ENCODE measurements around the gene NSD2.

NSD2 gene

DNA sequence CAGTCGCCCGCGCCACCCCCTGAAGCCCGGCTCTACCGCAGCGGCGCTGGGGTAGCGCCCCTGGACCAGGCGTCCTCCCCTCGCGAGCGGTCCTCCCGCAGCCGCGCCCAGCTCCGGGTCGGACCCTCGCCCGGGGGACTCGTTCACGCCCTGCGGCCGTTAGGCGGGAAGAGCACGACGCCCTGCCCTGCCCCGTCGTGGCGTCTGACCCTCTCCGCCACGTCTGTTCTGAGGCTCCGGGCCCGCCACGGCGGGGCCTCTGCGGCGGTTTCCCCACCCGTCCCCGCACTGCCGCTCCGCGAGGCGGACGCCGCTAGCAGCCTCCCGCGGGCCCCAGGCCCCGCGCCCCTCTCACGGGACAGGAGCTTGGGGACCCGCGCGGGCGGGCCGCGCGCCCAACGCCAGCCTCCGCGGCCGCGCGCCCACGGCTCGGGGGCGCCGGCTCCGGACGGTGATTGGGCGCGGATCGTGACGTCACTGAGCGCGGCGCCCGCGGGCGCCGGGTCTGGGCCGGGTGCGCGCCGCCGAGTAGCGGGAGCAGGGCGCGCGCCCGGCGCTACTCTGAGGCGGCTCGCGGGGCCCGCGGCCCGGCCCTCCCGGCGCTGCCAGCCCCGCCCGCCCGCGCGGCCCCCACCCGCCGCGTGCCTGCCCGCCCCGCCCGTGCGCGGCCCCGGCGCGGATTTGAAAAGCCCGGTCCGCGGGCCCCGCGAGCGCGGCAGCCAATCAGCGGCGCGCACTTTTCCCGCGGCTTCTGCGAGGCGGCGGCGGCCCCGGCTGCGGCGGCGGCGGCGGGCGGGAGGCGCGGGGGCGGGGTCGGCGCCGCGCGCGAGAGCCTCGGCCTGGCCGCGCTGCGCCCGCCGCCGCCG is at the start of gene NSD2:
TSS of gene NSD2 (plus strand) at position 816 of the 866 bp plus-strand sequence. CDS start 29,262 bp downstream, outside the sequence.
- Mint-ChIP-seq H3K27me3 (no peaks in the 10 kb centered on the region), H3K4me1 (ENCODE audit: low read depth) (peaks cover 32% of the 10 kb centered on the region), H3K9me3 (ENCODE audit: low read depth) (no peaks in the 10 kb centered on the region), H3K36me3 (no peaks in the 10 kb centered on the region), H3K4me3 (peak within 1 kb of the TSS; percentile 93), H3K27ac (peak within 1 kb of the TSS; percentile 92)

DNA sequence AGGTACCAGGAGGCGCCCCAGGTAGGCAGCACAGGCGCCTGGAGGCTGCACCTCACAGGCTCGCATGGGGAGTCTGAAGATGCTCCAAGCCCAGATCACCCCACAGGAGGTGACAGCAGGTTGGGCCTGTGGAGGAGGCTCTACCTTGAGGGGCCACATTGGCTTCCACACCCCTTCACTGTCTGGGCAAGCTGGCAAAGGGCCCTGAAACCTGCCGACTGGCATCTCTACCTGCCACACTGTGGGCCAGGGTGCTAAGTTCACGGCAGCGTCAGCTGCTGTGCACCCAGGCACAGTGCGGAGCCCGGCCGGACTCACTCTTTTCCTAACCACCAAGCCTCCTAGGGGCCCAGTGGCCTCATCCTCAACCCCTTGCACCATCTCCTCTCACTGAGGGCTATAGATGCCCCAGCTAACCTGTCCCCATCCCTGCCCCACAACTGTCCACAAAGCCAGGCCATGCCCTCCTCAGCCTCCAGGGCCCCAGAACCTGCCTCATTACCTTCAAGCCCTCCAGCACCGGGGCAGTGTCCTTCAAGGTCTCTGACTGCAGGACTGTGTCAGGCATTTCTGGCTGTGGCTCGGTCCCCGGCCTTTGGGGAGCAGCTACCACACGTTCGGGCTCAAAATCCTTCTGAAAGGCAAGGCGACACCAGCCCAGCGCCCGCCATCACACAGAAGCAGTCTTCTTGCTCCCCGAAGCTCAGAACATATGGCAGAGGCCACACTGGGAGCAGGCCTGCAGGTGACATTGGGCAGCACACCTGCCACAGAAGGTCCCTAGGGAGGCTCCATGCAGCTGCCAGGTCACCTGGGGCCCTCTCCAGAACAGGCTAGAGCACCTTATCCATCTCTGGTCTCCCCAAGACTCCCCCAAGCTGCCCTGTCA is 49.3 kb upstream of the NSD2 start:
- Mint-ChIP-seq H3K27me3 (no peaks in the 10 kb centered on the region), H3K9me3 (ENCODE audit: low read depth) (no peaks in the 10 kb centered on the region), H3K27ac (no peak overlapping the region), H3K4me1 (ENCODE audit: low read depth) (no peaks in the 10 kb centered on the region), H3K36me3 (peaks cover 3% of the 10 kb centered on the region), H3K4me3 (no peak overlapping the region)

DNA sequence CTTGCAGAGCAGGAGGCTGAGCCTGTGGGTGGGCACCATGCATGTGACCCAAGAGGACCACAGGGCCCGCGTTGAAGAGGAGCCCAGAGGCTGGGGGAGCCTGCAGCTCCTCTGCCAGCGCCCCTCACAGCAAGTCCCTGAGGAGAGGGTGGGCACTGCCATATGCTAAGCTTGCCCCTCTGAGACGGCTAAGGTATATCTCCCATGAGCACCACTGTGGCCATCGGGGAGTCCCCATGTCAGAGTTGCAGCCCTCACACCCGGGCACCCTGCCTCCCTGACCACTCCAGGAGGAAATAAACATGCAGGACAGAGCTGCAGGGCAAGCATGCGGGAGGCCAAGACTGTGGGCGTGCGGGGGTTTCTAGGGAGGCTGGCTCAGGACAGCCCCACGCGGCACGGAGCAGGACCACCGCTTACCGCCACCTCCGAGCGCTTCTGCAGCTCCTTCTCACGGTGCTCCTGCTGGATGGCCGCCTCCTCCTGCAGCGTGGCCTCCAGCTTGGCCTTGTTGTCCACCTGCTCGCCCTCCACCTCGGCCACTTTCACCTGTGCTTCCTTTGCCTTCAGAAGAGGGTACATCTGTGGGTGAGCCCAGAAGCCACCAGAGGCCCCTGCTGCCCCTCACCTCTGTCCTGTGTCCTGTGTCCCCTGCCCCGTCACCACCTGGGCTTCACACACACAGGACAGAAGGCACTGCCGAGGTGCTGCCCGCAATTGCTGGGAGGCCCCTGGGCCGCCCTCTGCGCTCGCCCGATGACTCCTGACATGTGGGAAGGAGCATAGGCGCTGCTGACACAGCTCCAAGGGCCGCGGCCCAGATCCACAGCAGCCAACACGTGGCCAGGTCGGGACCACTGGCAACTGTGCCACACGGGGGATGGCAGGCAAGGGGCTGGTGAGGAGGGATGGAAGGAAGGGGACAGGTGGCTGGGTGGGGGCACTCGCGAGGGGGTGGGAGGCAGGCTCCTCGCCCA is 48.3 kb upstream of the NSD2 start:
- H3K4me1 Mint-ChIP-seq (ENCODE audit: low read depth): no peaks in the 10 kb centered on the region
- H3K27me3 Mint-ChIP-seq: no peaks in the 10 kb centered on the region
- H3K9me3 Mint-ChIP-seq (ENCODE audit: low read depth): no peaks in the 10 kb centered on the region
- peaks cover 3% of the 10 kb centered on the region for H3K36me3 Mint-ChIP-seq
- no peak overlapping the region for H3K27ac Mint-ChIP-seq
- no peak overlapping the region for H3K4me3 Mint-ChIP-seq

DNA sequence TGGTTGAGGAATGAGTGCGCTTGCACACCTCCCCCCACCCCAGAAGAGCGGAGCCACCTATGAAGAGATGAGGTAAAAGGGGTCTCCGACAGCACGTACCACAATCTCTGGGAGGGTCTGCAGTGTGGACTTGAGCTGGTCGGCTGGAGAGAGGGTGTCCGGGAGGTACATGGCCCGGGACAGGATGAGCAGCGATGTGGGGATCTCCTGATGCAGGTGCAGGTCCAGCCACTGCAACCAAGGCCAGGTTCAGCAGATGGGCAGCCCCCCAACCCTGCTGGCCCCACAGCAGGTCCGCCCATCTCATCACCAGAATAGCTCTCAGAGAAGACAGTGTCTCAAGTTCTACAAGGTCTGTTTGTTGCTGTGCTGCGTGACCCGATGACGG is 47.7 kb upstream of the NSD2 start:
- Mint-ChIP-seq H3K27me3 (no peaks in the 10 kb centered on the region), H3K36me3 (peaks cover 3% of the 10 kb centered on the region)

DNA sequence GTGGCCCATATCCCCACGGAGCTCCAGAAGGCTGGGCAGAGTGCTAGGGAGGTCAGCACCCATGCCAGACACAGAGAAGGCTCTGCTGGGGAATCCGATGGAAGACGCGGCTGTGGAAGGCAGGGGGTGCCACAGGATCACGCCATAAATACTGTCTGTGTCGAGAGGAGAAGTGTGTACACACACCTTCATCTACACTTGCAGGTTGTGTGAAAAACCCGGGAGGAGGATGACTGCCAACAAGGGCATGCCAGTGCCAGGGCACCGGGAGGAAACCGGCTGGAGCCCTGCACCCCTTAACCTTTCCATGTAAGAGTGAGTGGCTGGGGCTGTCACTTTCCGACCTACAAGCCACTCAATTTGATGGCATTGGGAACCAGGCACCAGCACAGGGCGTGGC is 46.4 kb upstream of the NSD2 start:
- H3K27me3 Mint-ChIP-seq: no peaks in the 10 kb centered on the region
- peaks cover 3% of the 10 kb centered on the region for H3K4me1 Mint-ChIP-seq (ENCODE audit: low read depth)
- no peak overlapping the region for H3K27ac Mint-ChIP-seq
- peaks cover 8% of the 10 kb centered on the region for H3K36me3 Mint-ChIP-seq
- H3K9me3 Mint-ChIP-seq (ENCODE audit: low read depth): no peaks in the 10 kb centered on the region
- H3K4me3 Mint-ChIP-seq: no peak overlapping the region

More for the DNA sequence above, 47.7 kb upstream of the NSD2 start:
- Mint-ChIP-seq H3K4me3 (no peak overlapping the region), H3K4me1 (ENCODE audit: low read depth) (no peaks in the 10 kb centered on the region), H3K27ac (no peak overlapping the region), H3K9me3 (ENCODE audit: low read depth) (no peaks in the 10 kb centered on the region)

DNA sequence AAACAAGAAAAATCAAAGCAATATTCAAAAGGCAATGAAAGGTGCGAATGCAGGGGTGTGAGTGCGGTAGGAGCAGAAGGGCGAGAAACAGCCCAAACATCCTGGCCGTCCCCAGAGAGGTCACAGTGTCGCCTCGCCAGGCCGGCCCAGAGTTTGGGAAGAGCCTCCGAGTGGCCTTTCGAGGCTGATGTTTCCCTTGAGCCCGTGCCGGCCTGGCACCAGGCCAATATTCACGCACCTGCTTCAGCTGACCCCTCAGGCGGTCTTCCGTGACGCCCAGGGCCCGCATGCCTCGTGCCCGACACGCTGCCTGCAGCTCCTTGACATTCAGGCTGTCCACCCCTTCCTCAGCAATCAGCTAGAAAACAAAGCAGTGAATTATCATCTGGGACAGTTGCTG is 45.9 kb upstream of the NSD2 start:
- H3K36me3 Mint-ChIP-seq: peaks cover 9% of the 10 kb centered on the region
- H3K27me3 Mint-ChIP-seq: no peaks in the 10 kb centered on the region
- no peak overlapping the region for H3K27ac Mint-ChIP-seq
- H3K4me1 Mint-ChIP-seq (ENCODE audit: low read depth): peaks cover 4% of the 10 kb centered on the region
- H3K9me3 Mint-ChIP-seq (ENCODE audit: low read depth): no peaks in the 10 kb centered on the region
- H3K4me3 Mint-ChIP-seq: no peak overlapping the region

DNA sequence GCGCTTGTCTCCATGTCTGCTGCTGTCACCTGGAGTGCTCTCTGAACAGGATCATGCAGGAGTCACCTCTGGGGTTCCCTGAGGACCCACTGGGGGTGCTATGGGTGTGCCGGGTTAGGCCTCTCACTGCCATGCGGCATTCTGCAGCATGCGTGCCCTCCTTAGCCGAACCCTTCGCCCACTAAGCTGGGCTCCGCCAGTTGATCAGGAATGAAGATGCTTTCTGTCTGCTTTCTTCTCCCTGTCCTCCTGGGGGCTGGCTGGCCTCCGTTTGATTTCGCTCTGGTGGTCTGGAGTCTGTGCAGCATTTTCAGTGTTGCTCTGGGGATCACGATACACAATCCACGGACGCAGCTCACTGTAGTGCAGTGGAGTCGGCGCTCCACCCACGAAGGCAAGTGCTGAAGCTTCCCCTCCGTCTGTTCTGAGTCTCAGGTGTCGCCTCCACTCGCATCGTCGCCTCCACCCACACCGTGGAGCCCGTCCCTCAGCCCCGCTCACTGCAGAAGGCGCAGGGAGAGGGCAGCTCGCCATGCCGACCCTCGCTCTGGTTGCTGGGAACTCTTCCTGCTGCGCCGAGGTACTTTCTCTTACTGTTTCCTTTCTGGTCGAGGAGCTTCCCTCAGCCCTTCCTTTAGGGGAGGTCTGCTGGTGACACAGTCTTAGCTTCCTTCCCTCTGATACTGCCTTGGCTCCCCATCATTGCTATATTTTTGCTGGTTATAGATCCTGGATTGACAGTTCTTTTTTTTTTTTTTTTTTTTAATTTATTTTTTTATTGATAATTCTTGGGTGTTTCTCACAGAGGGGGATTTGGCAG is 44.5 kb upstream of the NSD2 start:
- no peaks in the 10 kb centered on the region for H3K9me3 Mint-ChIP-seq (ENCODE audit: low read depth)
- H3K4me1 Mint-ChIP-seq (ENCODE audit: low read depth): peaks cover 4% of the 10 kb centered on the region
- peaks cover 12% of the 10 kb centered on the region for H3K36me3 Mint-ChIP-seq
- H3K27me3 Mint-ChIP-seq: no peaks in the 10 kb centered on the region
- no peak overlapping the region for H3K27ac Mint-ChIP-seq
- H3K4me3 Mint-ChIP-seq: no peak overlapping the region

DNA sequence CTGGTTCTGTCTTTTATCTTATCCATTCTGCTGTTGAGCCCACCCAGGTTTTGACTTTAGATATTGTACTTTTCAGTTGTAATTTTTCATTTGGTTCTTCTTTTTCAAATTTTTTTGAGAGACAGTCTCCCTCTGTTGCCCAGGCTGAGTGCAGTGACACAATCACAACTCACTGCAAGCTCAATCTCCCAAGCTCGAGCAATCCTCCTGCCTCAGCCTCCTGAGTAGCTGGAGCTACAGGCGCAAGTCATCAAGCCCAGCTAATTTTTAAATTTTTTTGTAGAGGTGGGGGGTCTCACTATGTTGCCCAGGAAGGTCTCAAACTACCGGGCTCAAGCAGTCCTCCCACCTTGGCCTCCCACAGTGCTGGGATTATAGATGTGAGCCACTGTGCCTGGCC is 41.0 kb upstream of the NSD2 start:
- Mint-ChIP-seq H3K27me3 (no peaks in the 10 kb centered on the region), H3K36me3 (peaks cover 10% of the 10 kb centered on the region), H3K4me1 (ENCODE audit: low read depth) (peaks cover 4% of the 10 kb centered on the region), H3K27ac (no peak overlapping the region), H3K4me3 (no peak overlapping the region), H3K9me3 (ENCODE audit: low read depth) (no peaks in the 10 kb centered on the region)

DNA sequence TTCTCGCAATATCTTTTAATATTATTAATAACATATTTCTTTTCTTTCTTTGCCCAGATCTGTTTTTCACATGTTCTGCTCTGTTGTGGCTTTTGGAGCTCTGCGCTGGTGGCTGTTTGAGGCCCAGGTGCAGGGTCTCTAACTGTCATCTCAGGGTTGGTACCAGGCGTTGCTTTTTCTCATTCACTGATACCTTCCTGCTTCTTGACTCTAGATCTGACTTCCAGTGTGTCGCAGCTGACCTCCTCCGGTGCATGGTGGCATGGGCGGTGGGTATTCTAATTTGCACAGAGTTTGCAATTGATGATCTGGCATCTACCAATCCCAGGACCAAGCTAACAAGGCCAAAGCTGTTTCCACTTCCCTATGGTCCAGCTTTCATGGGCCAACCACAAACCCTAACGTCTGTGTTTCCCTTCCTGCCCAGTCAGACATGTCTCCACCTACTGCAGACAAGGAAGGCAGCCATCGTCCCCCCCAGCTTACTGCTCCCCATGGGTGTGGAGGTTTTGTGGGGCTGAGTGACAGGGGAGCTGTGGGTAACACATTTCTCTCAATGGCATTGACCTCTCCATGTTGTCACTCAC is 40.5 kb upstream of the NSD2 start:
- Mint-ChIP-seq H3K27me3 (no peaks in the 10 kb centered on the region), H3K36me3 (peaks cover 10% of the 10 kb centered on the region), H3K4me3 (no peak overlapping the region), H3K27ac (no peak overlapping the region), H3K4me1 (ENCODE audit: low read depth) (peaks cover 4% of the 10 kb centered on the region), H3K9me3 (ENCODE audit: low read depth) (no peaks in the 10 kb centered on the region)

DNA sequence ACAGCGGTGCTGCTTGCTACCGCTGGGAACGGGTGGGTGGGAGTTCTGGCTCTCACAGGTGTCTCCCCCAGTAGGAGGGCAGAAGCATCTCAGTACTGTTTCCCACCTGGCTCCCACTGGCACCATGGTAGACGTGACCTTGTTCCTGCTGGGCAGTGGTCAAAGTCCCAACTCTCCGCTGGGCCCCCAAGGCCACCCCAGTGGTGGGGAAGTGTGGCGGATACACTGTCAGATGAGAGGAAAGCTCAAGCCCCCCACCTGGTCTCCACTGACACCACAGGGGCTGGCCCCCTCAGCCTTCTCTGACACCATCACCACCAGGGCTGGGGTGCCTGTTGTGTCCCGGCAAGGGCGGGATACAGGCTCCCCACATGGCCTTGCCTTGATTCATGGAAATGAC is 39.9 kb upstream of the NSD2 start:
- H3K27ac Mint-ChIP-seq: no peak overlapping the region

DNA sequence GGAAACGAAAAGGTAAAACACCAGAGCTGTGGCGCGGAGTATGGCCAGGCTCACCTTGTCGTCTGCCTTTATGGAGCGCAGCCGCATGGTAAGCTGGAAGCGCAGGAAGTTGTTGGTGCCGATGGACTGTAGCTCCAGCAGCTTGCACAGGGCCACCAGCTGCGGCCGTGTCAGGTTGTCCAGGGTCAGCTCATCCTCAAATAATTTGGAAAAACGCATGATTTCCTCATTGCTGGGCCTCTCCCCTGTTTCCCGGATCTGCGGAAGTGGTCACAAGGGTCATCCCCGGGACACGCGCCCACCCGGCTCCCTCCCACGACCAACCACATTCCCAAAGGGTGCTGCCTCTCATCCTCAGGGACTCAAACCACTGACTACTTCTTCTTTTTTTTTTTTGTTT is 38.5 kb upstream of the NSD2 start:
- peaks cover 11% of the 10 kb centered on the region for H3K36me3 Mint-ChIP-seq

More for the DNA sequence above, 39.9 kb upstream of the NSD2 start:
- Mint-ChIP-seq H3K9me3 (ENCODE audit: low read depth) (no peaks in the 10 kb centered on the region), H3K4me3 (no peak overlapping the region), H3K4me1 (ENCODE audit: low read depth) (peaks cover 4% of the 10 kb centered on the region), H3K27me3 (no peaks in the 10 kb centered on the region), H3K36me3 (peaks cover 11% of the 10 kb centered on the region)

DNA sequence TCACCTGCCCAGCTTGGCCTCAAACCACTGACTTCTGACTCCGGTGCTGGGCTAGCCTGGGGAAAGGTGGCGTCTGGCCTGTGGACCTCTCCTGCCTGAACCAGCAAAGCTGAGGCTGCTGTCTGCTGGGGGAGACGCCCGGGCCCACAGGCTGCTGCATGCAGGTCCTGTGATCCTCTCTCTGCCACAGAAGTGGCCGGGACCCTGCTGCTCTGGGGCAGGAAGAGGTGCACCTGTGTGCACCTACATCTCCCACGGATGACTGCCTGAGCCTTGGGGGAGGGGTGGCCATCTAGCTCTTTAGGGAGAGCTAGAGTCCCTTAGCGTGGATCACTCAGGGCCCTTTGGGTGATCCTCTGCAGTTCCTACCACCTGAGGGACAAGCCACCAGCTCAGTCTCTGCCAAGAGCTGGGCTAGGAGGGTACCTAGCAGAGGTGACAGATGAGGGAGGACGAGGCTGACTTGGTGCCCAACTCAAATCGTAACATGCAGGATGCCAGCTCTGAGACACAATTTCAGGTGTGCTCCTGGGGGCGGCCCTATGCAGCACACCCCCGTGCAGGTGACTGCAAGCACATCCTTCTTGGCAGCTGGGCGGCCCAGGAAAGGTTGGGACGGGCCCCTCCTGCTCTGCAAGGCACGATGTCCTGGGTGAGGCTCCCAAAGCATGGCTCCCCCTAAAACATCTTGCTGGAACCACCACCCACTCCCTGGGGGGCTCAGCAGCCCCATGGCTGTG is 37.7 kb upstream of the NSD2 start:
- Mint-ChIP-seq H3K27me3 (no peaks in the 10 kb centered on the region), H3K36me3 (peaks cover 11% of the 10 kb centered on the region), H3K9me3 (ENCODE audit: low read depth) (no peaks in the 10 kb centered on the region), H3K4me1 (ENCODE audit: low read depth) (peaks cover 4% of the 10 kb centered on the region), H3K4me3 (no peak overlapping the region), H3K27ac (no peak overlapping the region)

More for the DNA sequence above, 38.5 kb upstream of the NSD2 start:
- no peaks in the 10 kb centered on the region for H3K27me3 Mint-ChIP-seq
- no peak overlapping the region for H3K27ac Mint-ChIP-seq
- no peaks in the 10 kb centered on the region for H3K9me3 Mint-ChIP-seq (ENCODE audit: low read depth)
- peaks cover 4% of the 10 kb centered on the region for H3K4me1 Mint-ChIP-seq (ENCODE audit: low read depth)
- H3K4me3 Mint-ChIP-seq: no peak overlapping the region
